Chondrocyte (in vitro differentiated cells): ENCODE data around the gene PRDM15. TPM values are rescaled to one million over a fixed set of nuclear protein-coding genes. Genes with fewer than 3 reads are reported as not detected.

Experiments used
- DNase-seq: peaks from one replicate; pipeline ENCODE4 v3.0.0; 2021; ENCODE audit warnings: mixed read lengths, low spot score
- H3K27ac Mint-ChIP-seq: one replicate; pipeline ENCODE4 v1.8.0; 2021; ENCODE audit warnings: mild to moderate bottlenecking, moderate library complexity, mixed read lengths; ENCODE audit not compliant: unreplicated experiment
- H3K27me3 Mint-ChIP-seq: 2 replicates; pipeline ENCODE4 v1.8.0; 2021; ENCODE audit warnings: low read depth, mixed read lengths
- H3K36me3 Mint-ChIP-seq: 2 replicates; pipeline ENCODE4 v1.8.0; 2021; ENCODE audit warnings: low read depth, mixed read lengths
- H3K4me1 Mint-ChIP-seq: 2 replicates; pipeline ENCODE4 v1.8.0; 2021; ENCODE audit warnings: low read depth, mild to moderate bottlenecking, mixed read lengths
- H3K4me3 Mint-ChIP-seq: one replicate; pipeline ENCODE4 v1.8.0; 2021; ENCODE audit warnings: mild to moderate bottlenecking, moderate library complexity, mixed read lengths; ENCODE audit not compliant: unreplicated experiment
- H3K9me3 Mint-ChIP-seq: 2 replicates; pipeline ENCODE4 v1.8.0; 2021; ENCODE audit warnings: low read depth, mixed read lengths
- total RNA-seq: library from RNA; stranded (reverse); gene quantifications from 3 replicates; pipeline ENCODE4 v1.2.1, GENCODE V29; 2021
- TF ChIP-seq, protein P1 (sequence below): fragments of 200-600 bp; sonication (generic); IDR thresholded peaks from 2 replicates; pipeline ENCODE4 v1.5.0; 2021; ENCODE audit warnings: antibody characterized with exemption, mild to moderate bottlenecking, moderate library complexity

Gene PRDM15
- total RNA-seq, 1 donor from 2014 or later = 4.9 TPM

DNA sequence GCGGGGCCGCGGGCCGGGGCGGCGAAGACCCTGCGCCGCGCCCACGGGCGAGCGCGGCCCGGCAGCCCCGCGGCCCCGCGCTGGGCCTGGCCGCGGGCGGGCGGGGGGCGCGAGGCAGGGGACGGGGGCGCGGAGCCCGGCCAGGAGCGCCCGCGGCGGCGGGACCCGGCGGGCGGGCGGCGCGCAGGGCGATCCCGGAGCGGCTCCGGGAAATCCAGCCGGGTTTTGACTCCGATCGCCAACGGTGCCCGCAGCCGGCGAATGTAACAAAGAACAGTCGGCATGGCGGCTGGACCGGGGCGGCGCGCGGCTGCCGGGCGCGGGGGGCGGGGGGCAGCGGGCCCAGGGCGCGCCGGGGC lies 334 bp downstream of the PRDM15 start:
- H3K36me3 Mint-ChIP-seq = peaks cover 2% of the 10 kb centered on the region
- no peak overlapping the region for H3K27ac Mint-ChIP-seq
- no peaks in the 10 kb centered on the region for H3K27me3 Mint-ChIP-seq
- H3K4me3 Mint-ChIP-seq = peak overlapping the region; percentile 56
- DNase-seq = no peak
- TF ChIP-seq, protein P1, sequence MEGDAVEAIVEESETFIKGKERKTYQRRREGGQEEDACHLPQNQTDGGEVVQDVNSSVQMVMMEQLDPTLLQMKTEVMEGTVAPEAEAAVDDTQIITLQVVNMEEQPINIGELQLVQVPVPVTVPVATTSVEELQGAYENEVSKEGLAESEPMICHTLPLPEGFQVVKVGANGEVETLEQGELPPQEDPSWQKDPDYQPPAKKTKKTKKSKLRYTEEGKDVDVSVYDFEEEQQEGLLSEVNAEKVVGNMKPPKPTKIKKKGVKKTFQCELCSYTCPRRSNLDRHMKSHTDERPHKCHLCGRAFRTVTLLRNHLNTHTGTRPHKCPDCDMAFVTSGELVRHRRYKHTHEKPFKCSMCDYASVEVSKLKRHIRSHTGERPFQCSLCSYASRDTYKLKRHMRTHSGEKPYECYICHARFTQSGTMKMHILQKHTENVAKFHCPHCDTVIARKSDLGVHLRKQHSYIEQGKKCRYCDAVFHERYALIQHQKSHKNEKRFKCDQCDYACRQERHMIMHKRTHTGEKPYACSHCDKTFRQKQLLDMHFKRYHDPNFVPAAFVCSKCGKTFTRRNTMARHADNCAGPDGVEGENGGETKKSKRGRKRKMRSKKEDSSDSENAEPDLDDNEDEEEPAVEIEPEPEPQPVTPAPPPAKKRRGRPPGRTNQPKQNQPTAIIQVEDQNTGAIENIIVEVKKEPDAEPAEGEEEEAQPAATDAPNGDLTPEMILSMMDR = no peak
- H3K9me3 Mint-ChIP-seq = no peaks in the 10 kb centered on the region
- peaks cover 18% of the 10 kb centered on the region for H3K4me1 Mint-ChIP-seq

DNA sequence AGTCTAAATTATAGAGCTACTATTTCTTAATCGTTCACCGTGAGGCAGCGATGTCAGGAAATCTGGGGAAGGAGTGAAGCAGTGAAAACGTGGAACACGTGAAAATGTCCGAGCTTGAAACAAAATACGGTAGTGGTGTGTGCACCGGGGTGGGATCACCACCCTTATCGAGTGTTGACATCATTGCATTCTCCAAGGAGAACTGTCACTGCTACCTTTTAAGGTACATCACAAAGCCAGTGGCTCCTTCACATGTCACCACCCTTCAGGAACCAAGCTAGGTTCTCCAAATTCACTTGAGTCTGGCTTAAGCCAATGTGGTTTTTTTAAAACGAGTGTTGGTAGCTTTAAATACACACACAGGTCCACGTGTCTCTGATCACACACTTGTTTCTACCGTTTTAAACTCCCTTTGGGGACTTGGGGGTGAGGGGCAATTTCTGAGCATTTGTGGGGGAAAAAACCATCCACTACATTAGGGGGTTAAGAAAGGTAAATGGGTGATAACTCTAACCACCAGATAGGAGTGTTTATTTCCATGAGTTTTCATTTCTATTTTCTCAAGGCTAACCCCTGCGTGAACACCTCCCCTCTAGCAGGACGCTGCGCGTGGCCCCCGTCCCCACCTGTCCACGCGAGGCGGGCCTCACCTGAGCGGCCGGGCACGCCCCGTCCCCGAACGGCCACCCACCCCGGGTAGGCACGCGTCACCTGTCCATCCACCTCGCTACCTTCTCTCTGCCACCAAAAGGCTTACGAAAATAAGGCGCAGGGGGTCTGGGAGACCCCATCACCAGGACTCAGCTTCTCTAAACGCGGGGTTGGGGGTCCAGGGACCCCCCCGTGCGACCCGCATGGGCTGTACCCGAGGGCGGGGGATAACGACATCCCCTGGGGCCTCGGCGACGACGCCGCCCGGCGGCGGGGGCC lies 978 bp downstream of the PRDM15 start:
- Mint-ChIP-seq H3K36me3 (peaks cover 2% of the 10 kb centered on the region), H3K4me3 (peak overlapping the region; percentile 74), H3K4me1 (peaks cover 18% of the 10 kb centered on the region), H3K27ac (peak overlapping the region; percentile 89), H3K9me3 (no peaks in the 10 kb centered on the region), H3K27me3 (no peaks in the 10 kb centered on the region)
- no peak for DNase-seq
- TF ChIP-seq, protein P1 = no peak

DNA sequence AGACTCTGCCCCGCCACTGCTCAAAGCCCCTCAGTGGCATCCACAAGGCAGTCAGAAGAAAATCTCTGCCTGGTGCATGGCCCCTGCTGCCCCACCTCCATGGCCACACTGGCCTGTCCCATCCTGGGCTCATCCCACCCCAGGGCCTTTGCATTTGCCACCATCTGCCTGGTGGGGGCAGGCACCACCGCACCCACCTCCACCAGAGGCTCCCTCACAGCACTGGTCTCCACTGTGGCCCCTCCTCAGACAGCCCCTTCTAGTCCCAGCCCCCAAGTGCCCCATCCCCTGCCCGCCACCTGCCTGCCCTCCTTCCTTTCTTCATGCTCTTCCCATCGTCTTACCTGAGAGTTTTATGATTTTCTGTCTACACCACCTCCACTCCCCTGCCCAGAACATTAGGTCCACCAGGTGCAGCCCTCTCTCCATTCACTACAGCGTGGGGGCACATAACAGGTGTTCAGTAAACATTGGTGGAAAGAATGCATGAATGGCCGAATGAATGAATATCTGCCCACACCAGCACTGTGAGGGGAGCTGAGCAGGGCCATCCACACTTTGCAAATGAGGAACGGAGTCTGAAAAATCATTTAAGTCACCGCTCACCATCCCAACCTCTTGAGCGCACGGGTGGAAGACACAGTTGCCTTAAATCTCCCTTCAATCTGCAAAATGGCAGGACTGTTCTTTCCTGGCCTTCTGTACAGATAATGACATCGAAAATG lies 2.1 kb downstream of the PRDM15 start:
- H3K27ac Mint-ChIP-seq = peak overlapping the region; percentile 89

DNA sequence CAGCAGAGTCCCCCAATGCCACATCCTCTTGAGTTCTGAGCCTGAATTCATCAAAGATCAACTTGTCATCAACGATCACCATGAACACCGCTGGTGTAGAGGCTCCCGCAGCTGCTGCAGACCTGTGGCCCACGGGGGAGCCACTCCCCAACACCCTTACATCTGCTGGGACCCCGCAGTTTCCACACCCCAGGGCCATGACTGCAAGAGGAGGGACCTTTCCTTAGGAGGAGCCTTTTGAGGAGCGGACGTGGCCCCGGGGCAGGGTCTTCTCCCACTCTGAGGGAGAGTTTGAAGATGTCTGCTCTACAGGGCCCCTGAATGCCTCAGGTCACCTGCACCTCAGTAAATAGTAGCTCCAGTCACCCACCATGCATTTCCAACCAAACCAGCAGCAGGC lies 2.7 kb downstream of the PRDM15 start:
- DNase-seq = no peak
- Mint-ChIP-seq H3K27ac (no peak overlapping the region), H3K9me3 (no peaks in the 10 kb centered on the region), H3K36me3 (peaks cover 2% of the 10 kb centered on the region), H3K4me1 (peaks cover 18% of the 10 kb centered on the region), H3K27me3 (no peaks in the 10 kb centered on the region), H3K4me3 (no peak overlapping the region)
- TF ChIP-seq, protein P1 = no peak

More for the DNA sequence above, 2.1 kb downstream of the PRDM15 start:
- no peaks in the 10 kb centered on the region for H3K9me3 Mint-ChIP-seq
- TF ChIP-seq, protein P1 = no peak
- H3K4me1 Mint-ChIP-seq = peaks cover 18% of the 10 kb centered on the region
- DNase-seq = no peak
- H3K36me3 Mint-ChIP-seq = peaks cover 2% of the 10 kb centered on the region
- peak overlapping the region; percentile 74 for H3K4me3 Mint-ChIP-seq
- H3K27me3 Mint-ChIP-seq = no peaks in the 10 kb centered on the region

DNA sequence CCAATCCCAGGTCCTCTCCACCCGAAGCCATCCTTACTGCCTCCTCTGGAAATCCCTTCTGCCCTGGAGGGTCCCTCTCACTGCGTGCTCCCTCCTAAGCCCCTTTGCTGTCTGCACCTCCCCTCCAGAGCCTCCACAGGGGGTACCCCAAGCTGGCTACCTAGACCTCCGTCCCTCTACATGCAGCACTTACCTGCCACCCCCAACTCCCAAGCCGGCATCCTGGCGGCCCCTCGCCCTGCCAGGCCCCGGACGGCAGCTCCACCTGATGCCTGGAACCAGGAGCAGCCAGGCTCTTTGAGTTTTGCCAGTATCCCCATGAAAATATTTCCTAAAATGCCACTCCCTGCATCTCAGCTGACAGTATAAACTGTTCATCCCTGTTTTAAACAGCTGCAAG lies 4.1 kb downstream of the PRDM15 start:
- no peak for DNase-seq
- TF ChIP-seq, protein P1 = no peak
- no peak overlapping the region for H3K27ac Mint-ChIP-seq
- no peaks in the 10 kb centered on the region for H3K9me3 Mint-ChIP-seq
- no peaks in the 10 kb centered on the region for H3K27me3 Mint-ChIP-seq
- H3K36me3 Mint-ChIP-seq = peaks cover 2% of the 10 kb centered on the region
- H3K4me3 Mint-ChIP-seq = no peak overlapping the region
- peaks cover 17% of the 10 kb centered on the region for H3K4me1 Mint-ChIP-seq
